Measurements from ENCODE around the gene IGSF21. TPM values are rescaled to one million over a fixed set of nuclear protein-coding genes. Genes with fewer than 3 reads are reported as not detected.

The IGSF21 gene
- total and polyA plus RNA-seq, 4 experiments from 2014 or later: not detected

DNA sequence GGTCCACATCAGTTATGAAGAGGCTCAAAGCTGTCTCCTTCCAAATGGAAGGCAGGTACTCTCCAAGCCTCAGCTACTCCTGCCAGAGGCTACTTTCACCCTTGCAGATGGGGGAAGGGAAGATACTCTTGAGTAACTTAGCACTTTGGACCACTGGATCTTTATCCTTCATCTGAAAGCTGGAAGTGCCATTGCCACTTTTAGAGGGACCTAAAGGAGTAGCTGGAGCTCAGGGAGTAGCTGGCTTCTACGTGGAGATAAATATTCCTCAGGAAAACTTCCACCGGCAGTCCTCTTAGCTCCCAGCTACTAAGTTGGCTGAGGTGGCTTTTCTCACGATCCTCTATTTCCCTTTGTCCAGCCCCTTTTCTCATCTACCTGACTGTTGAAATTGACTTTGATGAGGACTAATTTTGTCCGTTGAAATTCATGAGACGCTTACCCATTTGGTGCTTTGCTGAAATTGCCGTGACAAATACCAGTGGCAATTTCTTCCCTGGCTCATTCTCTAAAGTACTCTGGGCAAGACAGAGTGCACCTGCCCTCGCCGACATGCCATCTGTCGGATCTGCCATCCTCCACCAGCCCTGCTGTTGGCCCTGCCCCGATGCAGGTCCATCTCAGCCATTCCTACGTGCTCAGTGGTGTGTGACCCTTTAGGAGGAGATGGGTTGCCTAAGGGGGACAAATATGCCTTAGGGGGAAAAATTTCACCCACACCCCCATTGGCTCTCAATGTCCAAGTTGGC lies 13.6 kb downstream of the IGSF21 start:
- no peak overlapping the region for H3K4me3 Mint-ChIP-seq
- H3K27me3 Mint-ChIP-seq: peaks cover 15 to 19% of the 10 kb centered on the region in 2 donors
- H3K36me3 ChIP-seq (ENCODE audit: insufficient read depth, low read length): no peaks in the 10 kb centered on the region
- H3K9me3 ChIP-seq (ENCODE audit: control insufficient read depth in 1 of 2, low read length in 2 of 2): no peaks in the 10 kb centered on the region
- no peaks in the 10 kb centered on the region for H3K36me3 Mint-ChIP-seq
- H3K4me1 Mint-ChIP-seq: no peaks in the 10 kb centered on the region
- H3K27ac Mint-ChIP-seq: no peak overlapping the region
- no peak for DNase-seq
- POLR2A ChIA-PET (ENCODE audit: partially characterized antibody): no interaction called here
- CTCF ChIA-PET (ENCODE audit: partially characterized antibody): interaction anchor here (1.4 kb wide), 1 partner anchor 21 kb away, joined by 4 read pairs; no protein-coding TSS in a partner anchor
- intact Hi-C loops (cut with micrococcal nuclease): no loop called here
- no peak overlapping the region for H3K27ac ChIP-seq (ENCODE audit: low read depth, low read length)
- H3K4me3 ChIP-seq (ENCODE audit: low read length in 2 of 2): no peak overlapping the region
- H3K4me1 ChIP-seq (ENCODE audit: insufficient read depth, low read length): no peaks in the 10 kb centered on the region
- H3K9me3 Mint-ChIP-seq: peaks cover 0 to 10% (median 0%) of the 10 kb centered on the region in 8 donors
- no peaks in the 10 kb centered on the region for H3K27me3 ChIP-seq (ENCODE audit: insufficient read depth, low read length)

DNA sequence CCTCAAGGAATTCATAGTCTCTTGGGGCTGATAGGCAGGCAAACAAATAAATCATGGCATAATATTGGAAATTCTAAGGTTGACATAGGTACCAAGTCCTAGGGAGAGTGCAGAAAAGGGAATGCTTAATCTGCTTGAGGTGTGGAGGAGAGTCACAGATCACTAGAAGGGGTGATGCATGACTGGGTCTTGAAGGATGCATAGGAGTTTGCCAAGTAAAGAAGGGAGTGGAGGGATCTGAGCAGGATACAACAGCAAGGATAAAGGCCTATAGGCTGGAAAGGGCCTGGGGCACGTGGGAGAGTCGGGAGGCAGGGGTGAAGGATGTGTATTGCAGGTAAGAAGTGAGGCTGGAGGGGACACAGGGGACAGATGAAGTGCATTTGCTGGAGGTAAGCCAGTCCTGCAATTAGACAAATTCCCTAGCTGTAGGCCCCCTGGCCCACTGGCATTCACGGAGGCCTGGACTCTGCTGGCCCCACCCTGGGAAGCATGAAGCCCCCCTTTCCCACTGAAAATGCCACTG lies 15.9 kb downstream of the IGSF21 start:
- POLR2A ChIA-PET (ENCODE audit: partially characterized antibody): no interaction called here
- Mint-ChIP-seq H3K9me3 (peaks cover 0 to 10% (median 0%) of the 10 kb centered on the region in 8 donors), H3K4me3 (no peak overlapping the region), H3K27ac (no peak overlapping the region), H3K27me3 (peaks cover 16 to 17% of the 10 kb centered on the region in 2 donors), H3K4me1 (no peaks in the 10 kb centered on the region), H3K36me3 (no peaks in the 10 kb centered on the region)
- no peaks in the 10 kb centered on the region for H3K27me3 ChIP-seq (ENCODE audit: insufficient read depth, low read length)
- H3K4me3 ChIP-seq (ENCODE audit: low read length in 2 of 2): no peak overlapping the region
- CTCF ChIA-PET (ENCODE audit: partially characterized antibody): no interaction called here
- no peak for DNase-seq
- H3K9me3 ChIP-seq (ENCODE audit: control insufficient read depth in 1 of 2, low read length in 2 of 2): no peaks in the 10 kb centered on the region
- H3K4me1 ChIP-seq (ENCODE audit: insufficient read depth, low read length): no peaks in the 10 kb centered on the region
- no peaks in the 10 kb centered on the region for H3K36me3 ChIP-seq (ENCODE audit: insufficient read depth, low read length)
- intact Hi-C loops (cut with micrococcal nuclease): no loop called here
- H3K27ac ChIP-seq (ENCODE audit: low read depth, low read length): no peak overlapping the region

DNA sequence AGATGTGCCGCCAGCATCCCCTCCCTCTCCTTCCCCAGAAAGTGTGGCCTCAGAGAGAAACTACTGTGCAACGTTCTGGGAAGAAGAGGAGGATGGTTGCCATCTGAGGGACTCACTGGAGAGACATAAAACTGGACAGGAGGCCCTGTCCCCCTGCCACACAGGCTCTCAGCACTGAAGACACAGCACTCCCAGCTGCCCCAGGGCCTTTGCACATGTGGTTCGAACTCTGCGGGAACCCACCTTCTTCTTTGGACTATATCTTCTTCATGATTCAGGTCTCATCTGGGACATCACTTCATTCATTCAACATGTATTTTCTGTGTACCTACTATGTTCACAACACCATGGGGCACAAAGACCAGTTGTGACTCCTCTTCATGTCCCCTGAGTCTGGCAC lies 17.4 kb downstream of the IGSF21 start:
- Mint-ChIP-seq H3K36me3 (no peaks in the 10 kb centered on the region), H3K27ac (no peak overlapping the region), H3K4me1 (no peaks in the 10 kb centered on the region), H3K27me3 (peaks cover 17 to 19% of the 10 kb centered on the region in 2 donors), H3K4me3 (no peak overlapping the region), H3K9me3 (peaks cover 0 to 3% (median 0%) of the 10 kb centered on the region in 8 donors)
- ChIA-PET POLR2A (ENCODE audit: partially characterized antibody) (no interaction called here), CTCF (ENCODE audit: partially characterized antibody) (no interaction called here)
- no peak overlapping the region for H3K4me3 ChIP-seq (ENCODE audit: low read length in 2 of 2)
- no peaks in the 10 kb centered on the region for H3K27me3 ChIP-seq (ENCODE audit: insufficient read depth, low read length)
- no peaks in the 10 kb centered on the region for H3K9me3 ChIP-seq (ENCODE audit: control insufficient read depth in 1 of 2, low read length in 2 of 2)
- DNase-seq: no peak
- intact Hi-C loops (cut with micrococcal nuclease): no loop called here
- H3K27ac ChIP-seq (ENCODE audit: low read depth, low read length): no peak overlapping the region
- no peaks in the 10 kb centered on the region for H3K36me3 ChIP-seq (ENCODE audit: insufficient read depth, low read length)
- no peaks in the 10 kb centered on the region for H3K4me1 ChIP-seq (ENCODE audit: insufficient read depth, low read length)

DNA sequence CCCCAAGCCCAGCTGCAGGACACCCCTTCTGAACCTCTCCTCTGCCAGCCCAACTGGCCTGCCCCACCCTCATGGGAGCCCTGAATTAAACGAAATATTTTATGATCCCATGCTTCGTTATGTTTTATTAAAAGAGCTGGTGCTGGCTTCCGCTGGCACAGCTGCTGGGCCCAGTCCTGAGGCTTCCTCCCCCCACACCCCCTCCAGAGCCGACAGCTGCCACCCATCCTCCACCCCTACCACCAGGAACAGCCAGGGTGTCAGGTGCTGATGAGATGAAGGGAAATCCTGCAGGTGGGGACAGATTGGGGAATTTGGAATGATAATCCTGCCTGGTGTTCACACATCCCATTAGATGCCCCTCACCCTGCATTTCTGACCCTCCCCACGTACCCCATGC lies 19.0 kb downstream of the IGSF21 start:
- H3K9me3 Mint-ChIP-seq: peaks cover 0 to 2% (median 0%) of the 10 kb centered on the region in 8 donors
- Histone ChIP-seq H3K27me3 (ENCODE audit: insufficient read depth, low read length) (no peaks in the 10 kb centered on the region), H3K4me3 (ENCODE audit: low read length in 2 of 2) (no peak overlapping the region), H3K9me3 (ENCODE audit: control insufficient read depth in 1 of 2, low read length in 2 of 2) (no peaks in the 10 kb centered on the region), H3K36me3 (ENCODE audit: insufficient read depth, low read length) (no peaks in the 10 kb centered on the region), H3K27ac (ENCODE audit: low read depth, low read length) (no peak overlapping the region), H3K4me1 (ENCODE audit: insufficient read depth, low read length) (no peaks in the 10 kb centered on the region)
- peaks cover 16 to 19% of the 10 kb centered on the region in 2 donors for H3K27me3 Mint-ChIP-seq
- H3K27ac Mint-ChIP-seq: no peak overlapping the region
- ChIA-PET CTCF (ENCODE audit: partially characterized antibody) (no interaction called here), POLR2A (ENCODE audit: partially characterized antibody) (no interaction called here)
- intact Hi-C loops (cut with micrococcal nuclease): no loop called here
- no peaks in the 10 kb centered on the region for H3K4me1 Mint-ChIP-seq
- no peaks in the 10 kb centered on the region for H3K36me3 Mint-ChIP-seq
- no peak overlapping the region for H3K4me3 Mint-ChIP-seq
- no peak for DNase-seq

DNA sequence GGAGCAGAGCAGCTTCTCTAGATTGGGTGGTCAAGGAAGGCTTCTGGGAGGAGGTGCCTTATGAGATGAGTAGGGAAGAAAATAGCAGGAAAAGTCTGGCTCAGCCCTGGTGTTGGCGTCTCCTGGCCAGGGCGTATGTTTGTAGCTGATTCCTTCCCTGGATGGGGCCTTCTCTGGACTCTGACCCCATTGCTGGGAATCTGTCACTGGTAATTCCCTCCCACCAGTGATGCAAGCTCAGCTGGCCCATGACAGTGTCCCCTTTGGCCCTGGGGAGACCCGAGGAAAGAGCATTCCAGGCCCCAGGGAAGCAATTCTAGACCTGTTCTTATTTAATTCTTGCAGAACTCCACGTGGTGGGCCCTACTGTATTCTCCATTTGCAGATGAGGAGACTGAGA lies 20.7 kb downstream of the IGSF21 start:
- Mint-ChIP-seq H3K9me3 (peaks cover 0 to 2% (median 0%) of the 10 kb centered on the region in 8 donors), H3K4me1 (no peaks in the 10 kb centered on the region), H3K27me3 (peaks cover 19% of the 10 kb centered on the region in 2 donors), H3K27ac (no peak overlapping the region), H3K4me3 (no peak overlapping the region), H3K36me3 (no peaks in the 10 kb centered on the region)
- Histone ChIP-seq H3K27ac (ENCODE audit: low read depth, low read length) (no peak overlapping the region), H3K36me3 (ENCODE audit: insufficient read depth, low read length) (no peaks in the 10 kb centered on the region), H3K9me3 (ENCODE audit: control insufficient read depth in 1 of 2, low read length in 2 of 2) (no peaks in the 10 kb centered on the region), H3K27me3 (ENCODE audit: insufficient read depth, low read length) (no peaks in the 10 kb centered on the region), H3K4me3 (ENCODE audit: low read length in 2 of 2) (no peak overlapping the region), H3K4me1 (ENCODE audit: insufficient read depth, low read length) (no peaks in the 10 kb centered on the region)
- CTCF ChIA-PET (ENCODE audit: partially characterized antibody): no interaction called here
- DNase-seq: no peak
- POLR2A ChIA-PET (ENCODE audit: partially characterized antibody): no interaction called here
- intact Hi-C loops (cut with micrococcal nuclease): no loop called here

DNA sequence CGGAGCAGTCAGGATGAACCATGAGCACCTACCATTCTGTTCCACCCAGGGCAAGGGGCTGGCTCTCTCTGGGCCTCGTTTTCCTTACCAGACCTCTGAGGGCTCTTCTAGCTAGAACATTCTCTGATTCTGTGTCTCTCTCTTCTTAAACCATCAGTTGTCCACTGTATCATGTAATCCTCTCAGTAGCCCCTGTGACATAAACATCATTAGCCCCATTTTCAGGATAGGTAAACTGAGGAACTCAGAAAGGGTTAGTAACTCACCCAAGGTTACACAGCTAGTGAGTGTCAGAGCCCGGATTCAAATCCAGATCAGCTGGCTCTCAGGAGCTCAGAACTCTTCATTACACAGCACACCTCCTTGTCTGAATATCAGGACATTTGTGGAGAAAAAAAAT lies 22.8 kb downstream of the IGSF21 start:
- no peaks in the 10 kb centered on the region for H3K27me3 ChIP-seq (ENCODE audit: insufficient read depth, low read length)
- no peak overlapping the region for H3K27ac Mint-ChIP-seq
- peaks cover 14 to 18% of the 10 kb centered on the region in 2 donors for H3K27me3 Mint-ChIP-seq
- H3K27ac ChIP-seq (ENCODE audit: low read depth, low read length): no peak overlapping the region
- no peaks in the 10 kb centered on the region for H3K4me1 ChIP-seq (ENCODE audit: insufficient read depth, low read length)
- no peaks in the 10 kb centered on the region for H3K9me3 ChIP-seq (ENCODE audit: control insufficient read depth in 1 of 2, low read length in 2 of 2)
- intact Hi-C loops (cut with micrococcal nuclease): no loop called here
- no peaks in the 10 kb centered on the region for H3K4me1 Mint-ChIP-seq
- POLR2A ChIA-PET (ENCODE audit: partially characterized antibody): no interaction called here
- H3K36me3 Mint-ChIP-seq: no peaks in the 10 kb centered on the region
- CTCF ChIA-PET (ENCODE audit: partially characterized antibody): no interaction called here
- DNase-seq: no peak
- H3K4me3 Mint-ChIP-seq: no peak overlapping the region
- peaks cover 0 to 2% (median 0%) of the 10 kb centered on the region in 8 donors for H3K9me3 Mint-ChIP-seq
- H3K4me3 ChIP-seq (ENCODE audit: low read length in 2 of 2): no peak overlapping the region
- no peaks in the 10 kb centered on the region for H3K36me3 ChIP-seq (ENCODE audit: insufficient read depth, low read length)

DNA sequence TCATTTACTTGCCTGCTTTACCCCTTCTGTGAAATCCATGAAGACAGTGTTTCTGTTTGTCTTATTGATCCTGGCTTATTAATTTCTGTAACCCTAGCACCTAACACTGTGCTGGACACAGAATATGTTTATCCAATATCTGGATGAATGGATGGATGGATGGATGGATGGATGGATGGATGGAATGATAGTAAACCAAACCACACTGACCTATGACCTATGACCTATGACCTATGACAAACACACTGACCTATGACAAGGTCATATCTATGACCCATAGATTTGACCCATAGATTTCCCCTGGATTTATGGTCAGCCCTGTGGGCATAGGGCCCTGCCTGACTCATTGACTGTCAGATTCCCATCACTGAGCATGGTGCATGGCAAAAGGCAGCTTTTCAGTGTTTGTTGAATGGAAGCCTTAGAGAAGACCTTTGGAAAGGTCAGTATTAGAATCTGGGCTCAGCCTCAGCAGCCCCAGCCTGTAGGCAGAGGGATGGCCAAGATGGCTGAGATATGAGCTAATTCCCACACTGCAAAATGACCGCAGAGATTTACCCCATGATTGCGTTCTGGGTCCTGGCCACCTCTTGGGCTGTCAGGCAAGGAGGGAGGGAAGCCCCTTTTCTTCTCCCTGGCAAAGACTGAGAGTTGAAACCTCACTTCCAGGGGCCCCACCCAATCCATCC lies 24.6 kb downstream of the IGSF21 start:
- no peak overlapping the region for H3K4me3 Mint-ChIP-seq
- H3K9me3 Mint-ChIP-seq: peaks cover 0 to 5% (median 0%) of the 10 kb centered on the region in 8 donors

More for the DNA sequence above, 24.6 kb downstream of the IGSF21 start:
- Histone ChIP-seq H3K9me3 (ENCODE audit: control insufficient read depth in 1 of 2, low read length in 2 of 2) (no peaks in the 10 kb centered on the region), H3K36me3 (ENCODE audit: insufficient read depth, low read length) (no peaks in the 10 kb centered on the region), H3K27ac (ENCODE audit: low read depth, low read length) (no peak overlapping the region), H3K4me1 (ENCODE audit: insufficient read depth, low read length) (no peaks in the 10 kb centered on the region), H3K27me3 (ENCODE audit: insufficient read depth, low read length) (no peaks in the 10 kb centered on the region), H3K4me3 (ENCODE audit: low read length in 2 of 2) (no peak overlapping the region)
- H3K4me1 Mint-ChIP-seq: no peaks in the 10 kb centered on the region
- DNase-seq: no peak
- intact Hi-C loops (cut with micrococcal nuclease): no loop called here
- H3K27ac Mint-ChIP-seq: no peak overlapping the region
- peaks cover 12 to 14% of the 10 kb centered on the region in 2 donors for H3K27me3 Mint-ChIP-seq
- POLR2A ChIA-PET (ENCODE audit: partially characterized antibody): no interaction called here
- CTCF ChIA-PET (ENCODE audit: partially characterized antibody): no interaction called here
- no peaks in the 10 kb centered on the region for H3K36me3 Mint-ChIP-seq

Measured in CD4-positive, alpha-beta memory T cell (primary cell).